ENCODE data around the gene OTUD6A. TPM values are rescaled to one million over a fixed set of nuclear protein-coding genes. Genes with fewer than 3 reads are reported as not detected.
"Not testable (repeated sequence)": the region's sequence is repeated elsewhere in the genome, so short reads cannot be mapped to it uniquely, and the experiment has no call there.

The OTUD6A gene
- total and polyA plus RNA-seq, 5 donors from 2014 or later, result not detected

GRCh38 chrX:70111436-70112026, 49.3 kb downstream of the OTUD6A start:
- H3K4me3 ChIP-seq (ENCODE audit: low read depth, low read length); H3K4me1 Mint-ChIP-seq; H3K27me3 ChIP-seq (ENCODE audit: control insufficient read depth, insufficient read depth, low read length); H3K36me3 ChIP-seq (ENCODE audit: control insufficient read depth, insufficient read depth, low read length); ATAC-seq (ENCODE audit: low read depth in 2 of 2); H3K4me3 Mint-ChIP-seq; H3K27ac ChIP-seq (ENCODE audit: insufficient read depth, low read length, poor library complexity, severe bottlenecking); H3K4me1 ChIP-seq (ENCODE audit: control insufficient read depth, insufficient read depth, low read length, poor library complexity, severe bottlenecking); H3K36me3 Mint-ChIP-seq; H3K27ac Mint-ChIP-seq; H3K27me3 Mint-ChIP-seq; DNase-seq; H3K9me3 ChIP-seq (ENCODE audit: control insufficient read depth in 2 of 2, low read length in 2 of 2): not testable (repeated sequence)
- peaks cover 0 to 19% (median 0%) of the 10 kb centered on the region in 7 donors for H3K9me3 Mint-ChIP-seq

Other genes starting within 250 kb of the OTUD6A start
- not detected for gene AWAT2, start 12.5 kb upstream of the OTUD6A start, total RNA-seq
- gene AWAT2, start 12.5 kb upstream of the OTUD6A start, polyA plus RNA-seq, result not detected
- gene IGBP1, start 71.0 kb downstream of the OTUD6A start, total RNA-seq, result 64.0 TPM
- 10 to 100 TPM; 75.9 to 91.3 (median 81.6) TPM for gene IGBP1, start 71.0 kb downstream of the OTUD6A start, polyA plus RNA-seq
- gene DGAT2L6, start 115.0 kb downstream of the OTUD6A start, total RNA-seq, result not detected
- gene DGAT2L6, start 115.0 kb downstream of the OTUD6A start, polyA plus RNA-seq, result not detected
- not detected for gene AWAT1, start 172.2 kb downstream of the OTUD6A start, total RNA-seq
- gene AWAT1, start 172.2 kb downstream of the OTUD6A start, polyA plus RNA-seq, result not detected
- gene P2RY4, start 197.7 kb downstream of the OTUD6A start, total RNA-seq, result 0.39 TPM
- not detected for gene P2RY4, start 197.7 kb downstream of the OTUD6A start, polyA plus RNA-seq
- not detected for gene ARR3, start 205.9 kb downstream of the OTUD6A start, total RNA-seq
- gene ARR3, start 205.9 kb downstream of the OTUD6A start, polyA plus RNA-seq, result not detected
- not detected for gene RAB41, start 219.7 kb downstream of the OTUD6A start, total RNA-seq
- gene RAB41, start 219.7 kb downstream of the OTUD6A start, polyA plus RNA-seq, result under 1 TPM in 1 of 4 donors, not detected in 3; 0.37 TPM
- gene PDZD11, start 227.5 kb downstream of the OTUD6A start, total RNA-seq, result 18.7 TPM
- 10 to 100 TPM; 53.7 to 84.3 (median 64.4) TPM for gene PDZD11, start 227.5 kb downstream of the OTUD6A start, polyA plus RNA-seq
- gene KIF4A, start 227.6 kb downstream of the OTUD6A start, total RNA-seq, result 0.42 TPM
- 1 to 10 TPM in 1 of 4 donors, under 1 TPM in 3; 0.34 to 1.2 (median 0.55) TPM for gene KIF4A, start 227.6 kb downstream of the OTUD6A start, polyA plus RNA-seq